GM12878 (cell line): Measurements from ENCODE around the gene PPP1R3G. TPM values are rescaled to one million over a fixed set of nuclear protein-coding genes. Genes with fewer than 3 reads are reported as not detected.

Experiments
- ATAC-seq: fragments of 200-7000 bp; cut with Tn5 transposase; 3 replicates; pipeline ENCODE4 v1.9.1; 2020; ENCODE audit warnings: mild to moderate bottlenecking, moderate library complexity
- BruUV-seq: library from RNA; stranded (reverse); fragments of 400-500 nt; replicated peaks from 2 replicates; lab custom pipeline; 2021; lab: Mats Ljungman, UMichigan
- CTCF ChIA-PET: fragments of 300-600 bp; sonication (Branson Sonifier 250); formaldehyde crosslinking; extraction: SDS; loops from one replicate; lab custom pipeline; 2021; ENCODE audit warnings: inconsistent platforms; lab: Yijun Ruan, JAX
- POLR2A ChIA-PET: fragments of 350-600 bp; formaldehyde crosslinking; extraction: SDS; loops from one replicate; lab custom pipeline; 2021; ENCODE audit warnings: inconsistent platforms; lab: Charles Lee
- RAD21 ChIA-PET: fragments of 300-600 bp; sonication (Branson Sonifier 250); formaldehyde crosslinking; loops from one replicate; lab custom pipeline; 2023; ENCODE audit warnings: antibody characterized with exemption; ENCODE audit not compliant: unreplicated experiment; lab: Charles Lee
- SMC1A ChIA-PET: fragments of 300-600 bp; sonication (Branson Sonifier 250); formaldehyde crosslinking; loops from one replicate; lab custom pipeline; 2023; ENCODE audit not compliant: unreplicated experiment, uncharacterized antibody; lab: Charles Lee
- DNase-seq: peaks from one replicate; pipeline ENCODE4 v3.0.0-alpha.2; 2011; ENCODE audit warnings: low read depth, low spot score
- FAIRE-seq: peaks from 3 replicates; lab custom pipeline; 2011; peaks lifted over from hg19 to GRCh38; lab: Jason Lieb, UNC
- H2AFZ ChIP-seq: 2 replicates; pipeline ENCODE4 v1.6.0; 2011; ENCODE audit warnings: low read depth, low read length, control low read depth; ENCODE audit not compliant: control insufficient read depth
- H3K27ac ChIP-seq: 2 replicates; pipeline ENCODE4 v1.5.1; 2011; ENCODE audit warnings: control low read depth; ENCODE audit not compliant: control insufficient read depth, insufficient read depth
- H3K27me3 ChIP-seq, 2 experiments: replicated peaks in 1 of 2; 2 replicates each; pipeline versions ENCODE4 v1.6.0 to v1.6.1; 2011; ENCODE audit warnings: low read length in 1 of 2; ENCODE audit not compliant: control insufficient read depth in 2 of 2, insufficient read depth in 2 of 2
- H3K36me3 ChIP-seq, 2 experiments: 2 replicates each; pipeline ENCODE4 v1.5.1; 2011; ENCODE audit warnings: low read length in 1 of 2; ENCODE audit not compliant: control insufficient read depth in 2 of 2, insufficient read depth in 2 of 2
- H3K4me1 ChIP-seq: 2 replicates; pipeline ENCODE4 v1.6.1; 2011; ENCODE audit warnings: mild to moderate bottlenecking, low read length, moderate library complexity, mixed read lengths; ENCODE audit not compliant: control insufficient read depth, insufficient read depth
- H3K4me2 ChIP-seq: 2 replicates; pipeline ENCODE4 v1.6.0; 2011; ENCODE audit warnings: control low read depth; ENCODE audit not compliant: control insufficient read depth, insufficient read depth
- H3K4me3 ChIP-seq: fragments of 200-600 bp; sonication (generic); 2 replicates; pipeline ENCODE4 v1.5.1; 2016
- H3K79me2 ChIP-seq: 2 replicates; pipeline ENCODE4 v1.6.0; 2011; ENCODE audit warnings: low read length; ENCODE audit not compliant: control insufficient read depth, insufficient read depth
- H3K9ac ChIP-seq: 2 replicates; pipeline ENCODE4 v1.8.0; 2011; ENCODE audit warnings: low read length, control low read depth, mixed read lengths; ENCODE audit not compliant: control insufficient read depth, insufficient read depth
- H3K9me3 ChIP-seq: replicated peaks from 3 replicates; pipeline ENCODE4 v1.5.1; 2011; ENCODE audit warnings: mild to moderate bottlenecking, low read length; ENCODE audit not compliant: control insufficient read depth, insufficient read depth
- H4K20me1 ChIP-seq: 2 replicates; pipeline ENCODE4 v1.6.0; 2011; ENCODE audit not compliant: control insufficient read depth, insufficient read depth
- ATF3 ChIP-seq: IDR thresholded peaks from 2 replicates; pipeline ENCODE4 v1.6.1; 2011; ENCODE audit warnings: low read depth, mild to moderate bottlenecking, low read length, moderate library complexity, borderline replicate concordance; ENCODE audit errors: extremely low read depth
- IRF3 ChIP-seq: fragments of 450-650 bp; IDR thresholded peaks from 2 replicates; pipeline ENCODE4 v1.6.1; 2014; ENCODE audit warnings: mild to moderate bottlenecking
- MAX ChIP-seq: IDR thresholded peaks from 2 replicates; pipeline ENCODE4 v1.6.1; 2012; ENCODE audit warnings: low read depth, low read length, improper control_type of control experiment
- MXI1 ChIP-seq: fragments of 150-350 bp; IDR thresholded peaks from 2 replicates; pipeline ENCODE4 v1.6.1; 2011; ENCODE audit warnings: low read depth, mild to moderate bottlenecking, inconsistent platforms, low read length, improper control_type of control experiment
- POLR2A ChIP-seq: IDR thresholded peaks from 2 replicates; pipeline ENCODE4 v1.6.1; 2011; ENCODE audit warnings: low read depth, mild to moderate bottlenecking, low read length
- SP1 ChIP-seq: IDR thresholded peaks from one replicate; pipeline ENCODE4 v1.6.1; 2011; ENCODE audit warnings: low read depth, low read length
- SREBF1 ChIP-seq: IDR thresholded peaks from 2 replicates; pipeline ENCODE4 v1.6.1; 2012; ENCODE audit warnings: mild to moderate bottlenecking, low read length
- ZNF274 ChIP-seq: IDR thresholded peaks from one replicate; pipeline ENCODE4 v1.8.0; 2011; ENCODE audit not compliant: insufficient read length, insufficient read depth
- WGBS: methylation state at CpG from one replicate; pipeline ENCODE4 v1.1.6; 2016; ENCODE audit warnings: low lambda C conversion rate; ENCODE audit not compliant: insufficient replicate concordance, insufficient coverage; ENCODE audit errors: missing lambda C conversion rate; 5-methylcytosine and 5-hydroxymethylcytosine counted together
- in situ Hi-C: fragments of 300-500 bp; cut with MboI; formaldehyde crosslinking; loops from 9 replicates; pipeline ENCODE4 v1.14.3; 2018; ENCODE audit warnings: mixed read lengths
- intact Hi-C: fragments of 100-400 bp; cut with micrococcal nuclease; formaldehyde crosslinking; loops from one replicate; pipeline ENCODE4 v1.14.2; 2022; ENCODE audit not compliant: unreplicated experiment
- polyA plus RNA-seq, 11 experiments: library from polyadenylated mRNA; depleted of rRNA in 4 of 11; unstranded in 6 of 11; stranded (reverse) in 5 of 11; fragments of >200 nt; fragmentation: Nextera tagmentation in 4 of 11; fragmentation: Illumina TruSeq in 1 of 11; extraction: Ambion mirVana in 4 of 11; extraction: Trizol in 1 of 11; gene quantifications; 1 replicate in 1 of 11; 2 replicates in 10 of 11; pipeline versions ENCODE4 v1.2.1 to v1.2.3, GENCODE V29; 2011 to 2016; ENCODE audit warnings: inconsistent platforms in 2 of 11, missing spikeins in 2 of 11, low read depth in 1 of 11
- total RNA-seq, 4 experiments: library from RNA; depleted of rRNA in 3 of 4; stranded (reverse); fragments of >200 nt in 3 of 4; fragmentation: Illumina TruSeq in 1 of 4; extraction: Trizol in 1 of 4; gene quantifications; 2 replicates each; pipeline versions ENCODE4 v1.2.1 to v1.2.3, GENCODE V29; 2013 to 2021
- TF ChIP-seq, protein P1 (sequence below): IDR thresholded peaks from 2 replicates; pipeline ENCODE4 v1.6.1; 2012; ENCODE audit warnings: low read depth, low read length, improper control_type of control experiment
- TF ChIP-seq, protein P2 (sequence below): IDR thresholded peaks from 2 replicates; pipeline ENCODE4 v1.6.1; 2012; ENCODE audit warnings: improper control_type of control experiment, low read depth, low read length; ENCODE audit not compliant: insufficient replicate concordance
- TF ChIP-seq, protein P3 (sequence below): fragments of 450-650 bp; formaldehyde crosslinking; IDR thresholded peaks from 2 replicates; pipeline ENCODE4 v1.4.0; 2020; ENCODE audit warnings: mild to moderate bottlenecking, moderate library complexity

Gene PPP1R3G
- total and polyA plus RNA-seq, 10 of the 15 experiments (the other 5 are each of a cell fraction or from before 2014, with no cell fraction given) = 0.01 to 0.10 (median 0.04) TPM; not detected in 4

- Histone ChIP-seq H3K4me3 (no peak overlapping the region), H3K27ac (no peak overlapping the region), H3K27me3 (no peaks in the 10 kb centered on the region), H3K79me2 (no peaks in the 10 kb centered on the region), H2AFZ (no peak overlapping the region), H3K9ac (no peak overlapping the region), H3K4me1 (no peaks in the 10 kb centered on the region), H4K20me1 (no peaks in the 10 kb centered on the region), H3K9me3 (no peaks in the 10 kb centered on the region; the same call in 2 of the 3 replicates), H3K36me3 (no peaks in the 10 kb centered on the region), H3K4me2 (no peak overlapping the region)
- CTCF ChIA-PET = no interaction called here
- SMC1A ChIA-PET = no interaction called here
- DNase-seq (no peak), ATAC-seq (no peak), FAIRE-seq (no peak)
- POLR2A ChIA-PET = no interaction called here
- in situ Hi-C loops (no loop called here), intact Hi-C loops (no loop called here)
- WGBS = 77% methylated on average over 3 of the region's 3 CpGs
- no TSS peak for BruUV-seq
- RAD21 ChIA-PET = no interaction called here
- TF ChIP-seq ATF3 = no peak
- TF ChIP-seq MAX = no peak
- TF ChIP-seq, protein P1, sequence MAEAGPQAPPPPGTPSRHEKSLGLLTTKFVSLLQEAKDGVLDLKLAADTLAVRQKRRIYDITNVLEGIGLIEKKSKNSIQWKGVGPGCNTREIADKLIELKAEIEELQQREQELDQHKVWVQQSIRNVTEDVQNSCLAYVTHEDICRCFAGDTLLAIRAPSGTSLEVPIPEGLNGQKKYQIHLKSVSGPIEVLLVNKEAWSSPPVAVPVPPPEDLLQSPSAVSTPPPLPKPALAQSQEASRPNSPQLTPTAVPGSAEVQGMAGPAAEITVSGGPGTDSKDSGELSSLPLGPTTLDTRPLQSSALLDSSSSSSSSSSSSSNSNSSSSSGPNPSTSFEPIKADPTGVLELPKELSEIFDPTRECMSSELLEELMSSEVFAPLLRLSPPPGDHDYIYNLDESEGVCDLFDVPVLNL = no peak
- TF ChIP-seq, protein P2, sequence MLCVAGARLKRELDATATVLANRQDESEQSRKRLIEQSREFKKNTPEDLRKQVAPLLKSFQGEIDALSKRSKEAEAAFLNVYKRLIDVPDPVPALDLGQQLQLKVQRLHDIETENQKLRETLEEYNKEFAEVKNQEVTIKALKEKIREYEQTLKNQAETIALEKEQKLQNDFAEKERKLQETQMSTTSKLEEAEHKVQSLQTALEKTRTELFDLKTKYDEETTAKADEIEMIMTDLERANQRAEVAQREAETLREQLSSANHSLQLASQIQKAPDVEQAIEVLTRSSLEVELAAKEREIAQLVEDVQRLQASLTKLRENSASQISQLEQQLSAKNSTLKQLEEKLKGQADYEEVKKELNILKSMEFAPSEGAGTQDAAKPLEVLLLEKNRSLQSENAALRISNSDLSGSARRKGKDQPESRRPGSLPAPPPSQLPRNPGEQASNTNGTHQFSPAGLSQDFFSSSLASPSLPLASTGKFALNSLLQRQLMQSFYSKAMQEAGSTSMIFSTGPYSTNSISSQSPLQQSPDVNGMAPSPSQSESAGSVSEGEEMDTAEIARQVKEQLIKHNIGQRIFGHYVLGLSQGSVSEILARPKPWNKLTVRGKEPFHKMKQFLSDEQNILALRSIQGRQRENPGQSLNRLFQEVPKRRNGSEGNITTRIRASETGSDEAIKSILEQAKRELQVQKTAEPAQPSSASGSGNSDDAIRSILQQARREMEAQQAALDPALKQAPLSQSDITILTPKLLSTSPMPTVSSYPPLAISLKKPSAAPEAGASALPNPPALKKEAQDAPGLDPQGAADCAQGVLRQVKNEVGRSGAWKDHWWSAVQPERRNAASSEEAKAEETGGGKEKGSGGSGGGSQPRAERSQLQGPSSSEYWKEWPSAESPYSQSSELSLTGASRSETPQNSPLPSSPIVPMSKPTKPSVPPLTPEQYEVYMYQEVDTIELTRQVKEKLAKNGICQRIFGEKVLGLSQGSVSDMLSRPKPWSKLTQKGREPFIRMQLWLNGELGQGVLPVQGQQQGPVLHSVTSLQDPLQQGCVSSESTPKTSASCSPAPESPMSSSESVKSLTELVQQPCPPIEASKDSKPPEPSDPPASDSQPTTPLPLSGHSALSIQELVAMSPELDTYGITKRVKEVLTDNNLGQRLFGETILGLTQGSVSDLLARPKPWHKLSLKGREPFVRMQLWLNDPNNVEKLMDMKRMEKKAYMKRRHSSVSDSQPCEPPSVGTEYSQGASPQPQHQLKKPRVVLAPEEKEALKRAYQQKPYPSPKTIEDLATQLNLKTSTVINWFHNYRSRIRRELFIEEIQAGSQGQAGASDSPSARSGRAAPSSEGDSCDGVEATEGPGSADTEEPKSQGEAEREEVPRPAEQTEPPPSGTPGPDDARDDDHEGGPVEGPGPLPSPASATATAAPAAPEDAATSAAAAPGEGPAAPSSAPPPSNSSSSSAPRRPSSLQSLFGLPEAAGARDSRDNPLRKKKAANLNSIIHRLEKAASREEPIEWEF = no peak
- TF ChIP-seq IRF3 = no peak
- no peak for TF ChIP-seq MXI1
- no peak for TF ChIP-seq POLR2A
- TF ChIP-seq SP1 = no peak
- no peak for TF ChIP-seq SREBF1
- TF ChIP-seq, protein P3, sequence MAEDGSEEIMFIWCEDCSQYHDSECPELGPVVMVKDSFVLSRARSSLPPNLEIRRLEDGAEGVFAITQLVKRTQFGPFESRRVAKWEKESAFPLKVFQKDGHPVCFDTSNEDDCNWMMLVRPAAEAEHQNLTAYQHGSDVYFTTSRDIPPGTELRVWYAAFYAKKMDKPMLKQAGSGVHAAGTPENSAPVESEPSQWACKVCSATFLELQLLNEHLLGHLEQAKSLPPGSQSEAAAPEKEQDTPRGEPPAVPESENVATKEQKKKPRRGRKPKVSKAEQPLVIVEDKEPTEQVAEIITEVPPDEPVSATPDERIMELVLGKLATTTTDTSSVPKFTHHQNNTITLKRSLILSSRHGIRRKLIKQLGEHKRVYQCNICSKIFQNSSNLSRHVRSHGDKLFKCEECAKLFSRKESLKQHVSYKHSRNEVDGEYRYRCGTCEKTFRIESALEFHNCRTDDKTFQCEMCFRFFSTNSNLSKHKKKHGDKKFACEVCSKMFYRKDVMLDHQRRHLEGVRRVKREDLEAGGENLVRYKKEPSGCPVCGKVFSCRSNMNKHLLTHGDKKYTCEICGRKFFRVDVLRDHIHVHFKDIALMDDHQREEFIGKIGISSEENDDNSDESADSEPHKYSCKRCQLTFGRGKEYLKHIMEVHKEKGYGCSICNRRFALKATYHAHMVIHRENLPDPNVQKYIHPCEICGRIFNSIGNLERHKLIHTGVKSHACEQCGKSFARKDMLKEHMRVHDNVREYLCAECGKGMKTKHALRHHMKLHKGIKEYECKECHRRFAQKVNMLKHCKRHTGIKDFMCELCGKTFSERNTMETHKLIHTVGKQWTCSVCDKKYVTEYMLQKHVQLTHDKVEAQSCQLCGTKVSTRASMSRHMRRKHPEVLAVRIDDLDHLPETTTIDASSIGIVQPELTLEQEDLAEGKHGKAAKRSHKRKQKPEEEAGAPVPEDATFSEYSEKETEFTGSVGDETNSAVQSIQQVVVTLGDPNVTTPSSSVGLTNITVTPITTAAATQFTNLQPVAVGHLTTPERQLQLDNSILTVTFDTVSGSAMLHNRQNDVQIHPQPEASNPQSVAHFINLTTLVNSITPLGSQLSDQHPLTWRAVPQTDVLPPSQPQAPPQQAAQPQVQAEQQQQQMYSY (CRISPR knock-in tag) = no peak
- TF ChIP-seq ZNF274 = no peak
These were observed 40.3 kb upstream of the PPP1R3G start for GRCh38 chr6:5044866-5045265.
